Effector CD4-positive, alpha-beta T cell (primary cell): ENCODE data around the gene AP3S2.
"Not testable (repeated sequence)": the region's sequence is repeated elsewhere in the genome, so short reads cannot be mapped to it uniquely, and the experiment has no call there.

Experiments used
- DNase-seq: peaks from one replicate; pipeline ENCODE4 v3.0.0-alpha.2; 2020

The AP3S2 gene

DNA sequence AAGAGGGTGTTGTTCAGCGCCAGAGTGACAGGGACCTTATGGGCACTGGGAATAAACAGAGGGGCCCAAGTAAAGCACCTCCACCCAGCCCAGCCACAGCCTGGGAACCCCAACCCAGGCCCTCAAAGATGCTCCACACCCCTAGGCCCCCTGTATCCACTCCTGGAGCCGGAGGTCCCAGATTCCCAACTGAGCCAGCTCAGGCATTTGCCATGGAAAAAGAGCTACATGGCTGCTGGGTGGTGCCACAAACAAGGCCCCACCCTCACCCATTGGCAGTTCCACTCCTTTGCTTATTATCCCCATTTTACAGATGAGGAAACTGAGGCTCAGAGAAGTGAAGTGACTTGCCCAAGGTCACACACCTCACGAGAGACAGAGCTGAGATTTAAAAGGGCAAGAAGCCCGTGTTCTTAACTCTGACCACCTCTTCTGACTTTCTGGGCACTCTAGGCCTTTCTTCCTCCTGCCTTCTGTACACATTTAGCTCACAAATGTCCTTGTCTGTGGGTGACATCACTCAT is 96.1 kb downstream of the AP3S2 start:
- DNase-seq, result no peak

DNA sequence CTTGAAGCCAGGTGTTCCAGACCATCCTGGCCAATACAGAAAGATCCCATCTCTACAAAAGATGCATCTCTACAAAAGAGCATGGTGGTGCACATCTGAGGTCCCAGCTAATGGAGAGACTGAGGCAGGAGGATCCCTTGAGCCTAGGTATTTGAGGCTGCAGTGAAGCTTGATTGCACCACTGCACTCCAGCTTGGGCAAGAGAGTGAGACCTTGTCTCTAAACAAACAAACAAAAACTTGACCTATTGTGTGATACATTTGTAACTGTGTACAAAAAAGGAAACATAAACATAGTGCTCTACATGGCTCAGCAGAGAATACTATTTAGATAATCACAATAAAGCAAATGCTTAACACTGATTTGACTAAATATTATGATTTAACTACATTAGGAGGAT is 97.8 kb downstream of the AP3S2 start:
- DNase-seq, result no peak

DNA sequence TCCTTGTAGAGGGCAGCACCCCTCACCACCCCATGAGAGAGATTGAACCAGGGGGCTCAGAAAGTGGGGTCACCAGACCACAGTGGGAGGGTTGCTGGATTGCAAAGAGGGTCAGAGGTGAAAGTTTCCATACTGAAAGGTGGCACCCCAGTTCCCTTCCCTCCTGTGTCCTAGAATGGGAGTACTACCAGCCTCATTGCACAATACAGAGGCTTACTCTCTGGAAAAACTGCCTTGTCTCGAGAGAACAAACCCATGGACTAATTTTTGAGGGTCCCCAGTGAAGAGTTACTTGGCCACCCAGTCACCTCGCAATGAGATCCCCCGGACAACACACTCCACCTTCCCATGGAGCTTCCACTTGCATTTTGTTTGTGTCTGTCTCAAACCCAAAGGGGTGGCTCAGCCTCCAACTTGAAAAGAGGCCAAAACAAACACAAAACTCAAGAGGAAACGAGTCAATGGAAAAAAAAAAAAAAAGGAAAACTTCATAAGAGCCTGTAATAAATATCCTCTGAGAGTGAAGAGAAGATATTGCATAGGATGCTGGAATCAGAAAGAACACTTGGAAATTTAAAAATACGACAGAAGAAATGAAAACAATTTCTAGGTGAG is 99.1 kb downstream of the AP3S2 start:
- no peak for DNase-seq

DNA sequence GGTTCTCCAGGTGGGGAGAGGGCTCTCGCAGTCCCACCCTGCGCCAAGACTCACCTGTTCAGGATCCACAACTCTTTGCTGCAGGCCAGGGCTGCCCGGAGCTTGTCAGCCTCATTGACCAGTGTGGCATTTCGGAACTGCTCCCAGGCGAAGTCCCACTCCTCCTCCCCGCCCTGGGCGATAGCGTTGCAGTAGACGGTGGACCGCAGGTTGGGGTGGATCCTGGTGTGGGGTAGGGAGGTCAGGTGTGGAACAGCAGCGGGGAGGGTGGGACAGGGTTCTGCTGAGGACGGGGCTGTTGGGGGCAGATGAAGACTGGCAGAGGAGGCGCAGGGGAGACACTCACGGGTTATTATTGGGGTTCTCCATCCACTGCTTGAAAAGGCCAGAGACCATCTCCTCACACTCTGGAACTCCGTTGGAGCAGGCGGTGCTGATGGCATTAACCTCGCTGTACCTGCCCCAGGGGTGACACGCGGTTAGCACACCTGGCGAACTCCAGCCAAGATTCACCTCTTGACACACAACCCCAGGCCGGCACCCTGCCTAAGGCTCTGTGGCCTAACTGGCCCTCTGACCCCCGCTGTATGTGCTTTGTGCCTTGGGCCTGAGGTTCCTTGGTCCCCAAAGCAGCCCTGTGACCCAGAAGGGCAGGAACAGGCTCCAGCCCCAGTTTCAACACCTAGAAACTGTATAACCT is 101.5 kb downstream of the AP3S2 start:
- DNase-seq, result no peak

DNA sequence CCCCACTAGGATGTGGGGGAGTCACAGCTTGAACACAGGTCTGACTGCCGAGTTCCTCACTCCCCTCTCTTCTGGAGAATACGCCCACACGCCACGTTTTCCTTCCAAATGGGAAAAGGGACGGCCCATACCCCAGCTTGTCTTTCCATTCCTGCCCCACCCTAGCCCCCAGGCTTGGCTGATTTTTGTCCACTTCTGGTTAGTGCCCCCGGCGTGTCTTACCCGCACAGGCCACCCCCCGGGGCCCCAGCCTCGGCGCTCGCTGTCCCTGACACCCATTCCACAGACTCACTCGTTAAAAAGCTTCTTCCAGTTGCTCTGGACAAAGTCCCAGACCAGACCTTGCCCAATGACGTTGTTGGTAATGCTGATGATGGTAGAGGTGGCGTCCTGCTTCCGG is 103.1 kb downstream of the AP3S2 start:
- no peak for DNase-seq

DNA sequence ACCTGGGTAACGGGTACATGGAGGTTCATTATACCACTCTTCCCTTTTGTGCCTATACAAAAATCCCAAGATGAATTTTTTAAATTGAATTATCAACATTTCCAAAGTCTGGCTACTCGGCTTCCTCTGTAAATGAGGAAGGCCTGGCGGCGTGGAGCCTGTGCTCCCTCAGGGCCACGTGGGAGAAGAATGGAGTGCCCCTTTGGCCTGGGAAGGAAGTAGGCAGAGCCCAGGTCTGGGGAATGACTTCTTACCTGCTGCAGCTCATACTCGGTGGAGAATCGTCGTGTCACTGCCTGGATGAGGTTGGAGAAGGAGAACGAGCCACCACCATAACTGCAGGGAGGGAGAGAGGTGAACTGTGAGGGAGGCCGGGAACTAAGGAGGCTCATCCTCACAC is 103.6 kb downstream of the AP3S2 start:
- no peak for DNase-seq

DNA sequence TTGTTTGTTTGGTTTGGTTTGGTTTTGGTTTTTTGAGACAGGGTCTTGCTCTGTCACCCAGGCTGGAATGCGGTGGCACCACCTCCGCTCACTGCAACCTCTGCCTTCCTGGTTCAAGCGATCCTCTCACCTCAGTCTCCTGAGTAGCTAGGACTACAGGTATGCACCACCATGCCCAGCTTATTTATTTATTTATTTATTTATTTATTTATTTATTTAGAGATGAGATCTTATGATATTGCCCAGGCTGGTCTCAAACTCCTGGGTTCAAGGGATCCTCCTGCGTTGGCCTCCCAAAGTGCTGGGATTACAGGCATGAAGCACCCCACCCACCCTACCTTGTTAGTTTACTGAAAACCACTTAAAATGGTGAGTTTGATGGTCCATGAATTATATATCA is 105.2 kb downstream of the AP3S2 start:
- not testable (repeated sequence) for DNase-seq

DNA sequence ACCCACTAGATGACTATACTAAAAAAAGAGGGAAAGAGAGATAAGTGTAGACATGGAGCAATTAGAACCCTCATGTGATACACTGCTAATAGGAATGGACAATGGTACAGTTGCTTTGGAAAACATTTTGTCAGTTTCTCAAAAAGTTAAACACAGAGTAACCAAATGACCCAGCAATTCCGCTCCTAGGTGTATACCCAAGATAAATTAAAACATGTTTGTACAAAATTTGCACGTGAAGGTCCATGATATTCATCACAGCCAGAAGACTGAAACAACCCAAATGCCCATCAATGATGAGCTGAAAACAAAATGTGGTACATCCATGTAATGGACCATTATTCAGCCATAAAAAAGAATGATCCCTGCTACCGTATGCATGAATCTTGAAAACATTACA is 105.8 kb downstream of the AP3S2 start:
- DNase-seq, result no peak

DNA sequence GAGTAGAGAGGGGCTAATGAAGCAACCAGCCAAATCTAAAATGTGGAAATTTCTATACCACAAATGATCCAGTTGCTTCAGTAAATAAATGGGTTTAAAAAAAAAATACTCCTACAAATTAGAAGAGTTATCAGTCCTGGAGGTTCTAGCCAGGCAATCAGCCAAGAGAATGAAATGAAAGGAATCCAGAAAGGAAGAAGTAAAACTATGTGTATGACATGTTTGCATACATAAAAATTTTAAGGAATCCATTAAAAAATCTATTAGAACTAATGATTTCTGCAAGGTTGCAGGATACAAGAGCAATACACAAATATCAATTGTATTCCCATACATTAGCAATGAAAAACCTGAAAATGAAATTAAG is 108.0 kb downstream of the AP3S2 start:
- no peak for DNase-seq

DNA sequence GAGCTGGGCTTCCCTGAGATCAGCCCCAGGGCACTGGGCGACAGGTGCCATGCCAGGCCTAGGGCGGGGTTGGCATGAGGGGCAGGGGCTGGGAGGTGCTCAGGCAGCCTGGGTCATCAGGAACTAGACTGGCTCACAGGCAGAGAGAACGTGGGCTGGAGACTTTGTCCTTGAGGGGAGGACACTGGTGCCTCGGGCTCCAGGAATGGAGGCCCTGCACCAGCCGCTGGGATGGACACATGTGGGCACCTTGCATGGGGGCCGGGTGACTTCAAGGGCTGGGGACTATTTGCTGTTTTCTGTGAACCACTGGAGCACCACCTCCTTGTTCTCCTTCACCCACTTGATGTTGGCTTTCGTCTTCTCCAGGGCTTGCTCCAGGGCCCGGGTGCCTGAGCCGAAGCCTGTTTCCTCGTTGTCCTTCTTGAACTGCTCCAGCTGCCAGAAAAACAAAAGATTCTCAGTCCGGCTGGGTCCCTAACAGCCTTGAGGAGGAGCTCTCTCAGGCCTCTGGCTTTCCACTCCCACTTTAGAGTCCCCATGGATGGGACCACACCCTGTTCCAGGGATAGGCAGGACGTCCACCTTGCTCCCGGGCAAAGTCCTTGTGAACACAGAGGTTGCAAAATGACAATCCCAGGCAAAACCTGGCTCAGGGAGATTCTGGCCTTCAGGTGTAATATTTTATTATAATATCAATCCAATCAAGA is 108.6 kb downstream of the AP3S2 start:
- DNase-seq, result no peak

DNA sequence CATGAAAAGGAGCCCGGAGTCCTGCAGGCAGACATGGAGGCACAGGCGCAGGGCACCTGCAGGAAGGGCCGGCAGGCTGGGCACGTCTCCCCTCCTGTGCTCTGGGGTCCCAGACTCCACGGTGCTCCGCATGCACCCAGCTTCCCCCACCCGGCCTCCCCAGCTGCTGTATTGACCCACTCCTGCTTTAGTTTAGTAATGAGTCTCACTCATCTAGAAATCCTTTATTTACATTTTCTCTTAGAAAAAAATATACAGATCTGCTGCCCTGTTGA is 109.2 kb downstream of the AP3S2 start:
- DNase-seq, result no peak

DNA sequence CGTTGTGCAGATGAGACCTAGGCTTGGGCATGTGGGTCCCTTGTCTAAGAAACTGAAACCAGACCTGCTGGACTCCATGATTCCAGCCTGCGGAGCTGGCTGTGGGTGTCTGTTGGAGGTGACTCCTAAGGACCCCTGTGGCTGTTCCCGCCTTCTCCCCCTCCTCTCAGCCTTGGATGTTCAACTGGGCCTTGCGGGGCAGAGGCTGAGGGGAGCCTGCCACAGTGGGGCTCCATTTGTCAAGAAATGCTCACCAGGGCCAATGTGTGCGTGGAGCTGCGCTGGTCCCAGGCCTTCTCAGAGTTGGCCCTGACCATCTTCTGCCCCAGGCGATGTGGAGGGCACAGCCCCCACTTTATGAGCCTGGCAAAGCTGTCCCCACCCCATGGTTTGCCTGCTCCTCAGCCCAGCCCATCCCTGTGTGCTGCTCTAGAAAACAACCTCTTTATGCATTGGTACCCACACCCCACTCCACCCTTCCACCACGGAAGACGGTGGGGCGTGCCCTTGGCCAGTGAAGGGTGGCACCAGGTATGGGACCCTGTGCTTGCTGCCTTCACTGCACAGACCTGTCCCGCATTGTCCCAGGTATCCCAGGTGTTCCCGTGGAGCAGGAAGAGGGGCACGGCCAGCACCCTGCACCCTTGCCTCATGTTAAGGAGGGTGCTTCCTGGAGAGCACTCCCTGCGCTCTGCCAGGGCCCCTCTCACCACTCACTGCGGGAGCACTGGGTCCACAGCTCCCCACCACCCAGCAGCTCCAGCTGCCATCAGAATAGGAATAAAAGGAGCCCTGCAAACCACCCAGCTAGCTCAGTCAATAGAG is 109.7 kb downstream of the AP3S2 start:
- DNase-seq, result no peak

DNA sequence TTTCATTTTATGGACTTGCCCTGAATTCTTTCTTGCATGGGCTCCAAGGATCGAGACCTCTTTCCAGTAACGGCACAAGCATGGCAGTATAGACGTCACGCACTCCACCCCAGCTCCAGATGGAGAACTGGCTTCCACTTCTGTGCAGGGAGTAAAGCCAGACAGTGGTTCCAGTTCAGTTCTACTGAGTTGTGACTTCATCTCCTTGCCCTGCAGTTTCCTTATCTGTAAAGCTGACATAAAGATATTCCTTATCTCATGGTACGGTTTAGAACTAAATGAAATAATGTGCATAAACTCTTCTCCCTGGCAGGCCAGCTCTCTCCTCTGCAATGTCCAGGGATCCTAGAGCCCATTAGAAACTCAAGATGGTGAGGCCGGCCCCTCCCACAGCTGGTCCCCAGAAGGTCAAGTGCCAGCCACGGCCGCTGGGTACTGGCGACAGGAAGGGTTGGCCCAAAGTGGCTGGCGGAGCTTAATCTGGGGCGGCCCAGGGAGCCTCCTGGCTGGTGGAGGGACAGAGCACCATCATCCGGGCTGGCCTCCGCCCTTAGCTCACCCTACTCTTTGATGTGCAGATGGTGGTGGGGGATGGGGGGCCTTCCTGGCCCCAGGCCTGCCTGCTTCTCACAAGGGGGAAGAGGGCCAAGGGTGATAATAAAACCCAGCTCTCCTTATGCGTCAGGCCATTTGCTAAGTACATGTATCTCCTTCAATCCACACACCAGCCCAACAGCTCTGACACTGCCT is 110.5 kb downstream of the AP3S2 start:
- DNase-seq, result no peak

DNA sequence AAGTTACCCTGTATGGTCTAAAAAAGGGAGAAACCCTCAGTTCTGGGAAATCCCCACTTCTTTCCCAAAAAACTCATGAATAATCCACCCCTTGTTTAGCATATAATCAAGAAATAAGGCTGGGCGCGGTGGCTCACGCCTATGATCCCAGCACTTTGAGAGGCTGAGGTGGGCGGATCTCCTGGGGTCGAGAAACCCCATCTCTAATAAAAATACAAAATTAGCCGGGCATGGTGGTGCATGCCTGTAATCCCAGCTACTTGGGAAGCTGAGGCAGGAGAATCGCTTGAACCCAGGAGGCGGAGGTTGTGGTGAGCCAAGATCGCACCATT is 111.2 kb downstream of the AP3S2 start:
- not testable (repeated sequence) for DNase-seq

DNA sequence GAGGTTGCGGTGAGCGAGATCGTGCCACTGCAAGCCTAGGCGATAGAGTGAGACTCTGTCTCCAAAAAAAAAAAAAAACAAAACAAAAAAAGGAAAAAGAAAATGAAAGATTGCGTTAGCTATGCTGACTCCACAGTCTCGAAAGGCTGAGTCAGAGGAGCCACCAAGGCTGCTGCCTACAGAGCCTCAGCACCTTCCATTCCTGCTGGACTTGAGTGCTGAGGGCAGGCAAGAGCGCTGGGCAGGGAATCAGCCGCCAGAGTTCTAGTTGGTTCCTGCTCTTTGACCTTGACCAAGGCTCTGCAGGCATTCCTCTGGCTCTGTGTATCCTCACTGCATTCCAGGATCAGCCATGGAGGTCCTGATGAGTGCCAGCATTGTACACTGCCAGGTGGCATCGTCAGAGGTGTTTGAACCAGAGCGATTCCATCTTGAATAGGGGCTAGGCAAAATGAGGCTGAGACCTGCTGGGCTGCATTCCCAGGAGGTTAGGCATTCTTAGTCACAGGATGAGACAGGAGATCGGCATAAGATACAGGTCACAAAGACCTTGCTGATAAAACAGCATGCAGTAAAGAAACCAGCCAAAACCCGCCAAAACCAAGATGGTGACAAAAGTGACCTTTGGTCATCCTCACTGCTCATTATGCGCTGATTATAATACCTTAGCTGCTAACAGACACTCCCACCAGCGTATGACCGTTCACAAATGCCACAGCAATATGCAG is 111.7 kb downstream of the AP3S2 start:
- no peak for DNase-seq

DNA sequence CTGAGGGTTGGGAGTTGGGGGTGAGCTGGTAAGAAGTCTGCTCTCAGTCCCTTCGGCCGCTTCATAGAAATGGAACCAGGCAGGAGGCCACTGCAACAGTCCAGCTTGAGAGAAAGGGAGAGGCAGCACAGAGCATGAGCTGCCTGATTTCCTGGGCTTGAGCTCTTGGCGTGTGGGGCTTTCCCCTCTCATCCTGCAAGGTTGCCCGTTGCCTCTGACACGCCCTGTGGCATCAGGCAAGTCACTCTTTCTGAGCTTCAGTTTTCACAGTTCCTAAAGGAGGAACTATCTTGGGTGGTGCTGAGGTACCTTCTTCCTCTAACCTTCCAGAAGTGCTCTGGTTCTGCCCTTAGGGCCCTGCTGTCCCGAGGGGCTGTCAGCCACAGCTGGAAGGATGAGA is 112.7 kb downstream of the AP3S2 start:
- DNase-seq, result no peak

DNA sequence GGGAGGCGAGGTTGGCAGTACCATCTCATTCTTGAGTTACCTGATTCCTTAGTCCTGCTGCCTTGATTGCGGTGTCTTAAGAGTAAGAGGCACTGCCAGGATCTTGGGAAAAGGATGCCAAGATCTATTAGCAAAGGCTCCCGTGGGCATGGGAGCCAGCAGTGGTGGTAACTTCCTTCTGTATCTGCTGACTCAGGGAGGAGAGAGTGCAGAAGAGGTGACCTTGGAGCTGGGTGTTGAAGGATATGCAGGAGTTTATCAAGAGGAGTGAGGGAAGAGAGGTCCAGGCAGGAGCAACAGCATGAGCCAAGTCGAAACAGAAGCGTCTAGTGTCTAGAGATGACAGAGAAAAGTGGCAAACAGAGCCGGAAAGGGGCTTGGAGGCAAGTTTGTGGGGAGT is 113.2 kb downstream of the AP3S2 start:
- no peak for DNase-seq
